Measurements from ENCODE around the gene MLNR.

DNA sequence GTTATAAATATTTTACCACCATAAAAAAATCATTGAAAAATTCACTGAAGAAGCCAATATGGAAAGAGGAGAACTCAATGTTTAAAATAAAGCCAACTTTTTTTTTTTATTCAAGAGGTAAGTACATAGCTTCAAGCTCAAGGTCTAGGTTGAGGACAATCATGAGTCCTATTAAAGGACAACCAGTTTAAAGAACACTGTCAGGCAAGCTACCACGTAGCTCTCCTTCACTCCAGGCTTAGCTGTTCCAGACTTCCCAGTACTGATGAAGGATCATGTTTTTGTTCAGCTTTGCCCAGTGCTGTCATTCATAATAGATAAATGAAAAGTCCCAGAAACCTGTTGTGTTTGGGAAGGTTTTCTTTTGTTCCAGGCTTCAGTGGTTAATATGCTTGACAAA, 10.0 kb upstream of the MLNR start:
- TF ChIP-seq CTCF (IDR thresholded peaks at IDR 0.05) (no peak), POLR2A (IDR thresholded peaks at IDR 0.05) (no peak)

Measured in lower leg skin (tissue), 3 donors.